ENCODE data around the gene ARL2. TPM values are rescaled to one million over a fixed set of nuclear protein-coding genes. Genes with fewer than 3 reads are reported as not detected.

The ARL2 gene
- total and polyA plus RNA-seq, 11 donors, result 90.3 to 241 (median 117) TPM

DNA sequence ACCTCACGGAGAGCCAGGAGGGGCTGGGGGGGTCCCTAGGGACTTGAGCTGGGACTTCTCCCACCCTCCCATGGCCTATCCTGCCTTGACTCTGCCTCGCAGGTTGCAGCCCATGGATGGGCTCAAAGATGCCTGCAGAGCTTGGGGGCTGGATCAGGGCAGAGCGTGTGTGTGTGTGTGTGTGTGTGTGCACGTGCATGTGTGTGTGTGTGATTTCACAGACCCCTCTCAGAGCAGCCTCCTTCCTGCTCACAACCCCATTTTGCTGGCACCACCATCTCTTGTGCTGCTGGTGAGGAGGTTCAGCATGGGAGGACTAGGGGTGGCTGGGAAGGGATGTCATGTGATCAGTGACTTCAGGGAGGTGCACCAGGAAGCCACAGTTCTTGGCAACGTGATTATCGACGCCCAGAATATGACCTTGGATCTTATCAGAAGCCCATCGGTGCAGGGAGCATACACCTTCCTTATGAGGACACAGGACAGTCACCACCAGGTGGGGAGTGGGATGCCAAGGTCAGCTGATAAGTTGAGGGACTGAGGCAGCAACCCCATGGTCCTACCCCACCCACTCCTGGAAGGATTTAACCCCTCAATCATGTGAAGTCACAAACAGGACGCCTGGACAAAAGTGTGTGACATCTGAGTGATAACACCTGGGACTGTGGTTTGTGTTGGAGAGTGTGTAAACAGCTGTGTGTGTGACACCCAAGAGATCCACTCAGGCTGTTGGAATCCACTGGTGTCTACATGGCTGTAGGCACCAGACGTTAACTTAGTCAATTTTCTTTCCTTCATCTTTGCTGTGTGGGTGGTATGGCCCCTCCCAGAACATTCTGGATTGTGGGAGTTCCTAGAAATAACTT lies 46.2 kb downstream of the ARL2 start:
- H3K36me3 ChIP-seq, result no peaks in the 10 kb centered on the region
- DNase-seq, result no peak
- H3K4me3 ChIP-seq, result no peak overlapping the region
- ATAC-seq, result peak in 1 of 4 donors; percentile 13
- H3K27ac ChIP-seq, result no peak overlapping the region
- intact Hi-C loops (cut with DNase I), result no loop called here
- TF ChIP-seq POLR2A (IDR thresholded peaks at IDR 0.05), result no peak
- TF ChIP-seq, protein P1, sequence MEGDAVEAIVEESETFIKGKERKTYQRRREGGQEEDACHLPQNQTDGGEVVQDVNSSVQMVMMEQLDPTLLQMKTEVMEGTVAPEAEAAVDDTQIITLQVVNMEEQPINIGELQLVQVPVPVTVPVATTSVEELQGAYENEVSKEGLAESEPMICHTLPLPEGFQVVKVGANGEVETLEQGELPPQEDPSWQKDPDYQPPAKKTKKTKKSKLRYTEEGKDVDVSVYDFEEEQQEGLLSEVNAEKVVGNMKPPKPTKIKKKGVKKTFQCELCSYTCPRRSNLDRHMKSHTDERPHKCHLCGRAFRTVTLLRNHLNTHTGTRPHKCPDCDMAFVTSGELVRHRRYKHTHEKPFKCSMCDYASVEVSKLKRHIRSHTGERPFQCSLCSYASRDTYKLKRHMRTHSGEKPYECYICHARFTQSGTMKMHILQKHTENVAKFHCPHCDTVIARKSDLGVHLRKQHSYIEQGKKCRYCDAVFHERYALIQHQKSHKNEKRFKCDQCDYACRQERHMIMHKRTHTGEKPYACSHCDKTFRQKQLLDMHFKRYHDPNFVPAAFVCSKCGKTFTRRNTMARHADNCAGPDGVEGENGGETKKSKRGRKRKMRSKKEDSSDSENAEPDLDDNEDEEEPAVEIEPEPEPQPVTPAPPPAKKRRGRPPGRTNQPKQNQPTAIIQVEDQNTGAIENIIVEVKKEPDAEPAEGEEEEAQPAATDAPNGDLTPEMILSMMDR (IDR thresholded peaks at IDR 0.05), result no peak
- no peaks in the 10 kb centered on the region for H3K27me3 ChIP-seq
- H3K4me1 ChIP-seq, result no peaks in the 10 kb centered on the region
- WGBS, 4 donors, result 44 to 57% (median 46%) methylated on average over 10 of the region's 10 CpGs
- H3K9me3 ChIP-seq, result no peaks in the 10 kb centered on the region

GRCh38 chr11:65060913-65061408 lies 47.0 kb downstream of the ARL2 start:
- H3K4me1 ChIP-seq, result no peaks in the 10 kb centered on the region
- intact Hi-C loops (cut with DNase I), result no loop called here
- no peak for DNase-seq
- WGBS, 4 donors, result 58 to 74% (median 62%) methylated on average over 9 of the region's 9 CpGs
- H3K36me3 ChIP-seq, result no peaks in the 10 kb centered on the region
- no peaks in the 10 kb centered on the region for H3K27me3 ChIP-seq
- no peak for ATAC-seq
- no peak overlapping the region for H3K27ac ChIP-seq
- TF ChIP-seq, protein P1 (IDR thresholded peaks at IDR 0.05), result peak in 1 of 12 donors; percentile 5
- no peak for TF ChIP-seq POLR2A (IDR thresholded peaks at IDR 0.05)
- H3K9me3 ChIP-seq, result no peaks in the 10 kb centered on the region
- no peak overlapping the region for H3K4me3 ChIP-seq

- no peaks in the 10 kb centered on the region for H3K9me3 ChIP-seq
- 60 to 89% (median 75%) methylated on average over 1 to 3 of the region's 3 CpGs for WGBS, 4 donors
- TF ChIP-seq, protein P1 (IDR thresholded peaks at IDR 0.05), result no peak
- no peak for TF ChIP-seq POLR2A (IDR thresholded peaks at IDR 0.05)
- no peaks in the 10 kb centered on the region for H3K4me1 ChIP-seq
- intact Hi-C loops (cut with DNase I), result no loop called here
- H3K27me3 ChIP-seq, result no peaks in the 10 kb centered on the region
- no peaks in the 10 kb centered on the region for H3K36me3 ChIP-seq
- ATAC-seq, result no peak
- no peak overlapping the region for H3K4me3 ChIP-seq
- DNase-seq, result no peak
- no peak overlapping the region for H3K27ac ChIP-seq
These were observed 49.6 kb downstream of the ARL2 start for GRCh38 chr11:65063532-65063931.

GRCh38 chr11:65064847-65065240 lies 50.9 kb downstream of the ARL2 start:
- H3K27ac ChIP-seq, result no peak overlapping the region
- DNase-seq (no peak), ATAC-seq (no peak)
- 71 to 88% (median 82%) methylated on average over 4 of the region's 4 CpGs for WGBS, 4 donors
- TF ChIP-seq POLR2A (IDR thresholded peaks at IDR 0.05), result no peak
- TF ChIP-seq, protein P1 (IDR thresholded peaks at IDR 0.05), result no peak
- H3K27me3 ChIP-seq, result no peaks in the 10 kb centered on the region
- H3K36me3 ChIP-seq, result no peaks in the 10 kb centered on the region
- H3K9me3 ChIP-seq, result no peaks in the 10 kb centered on the region
- H3K4me1 ChIP-seq, result no peaks in the 10 kb centered on the region
- intact Hi-C loops (cut with DNase I), result no loop called here
- H3K4me3 ChIP-seq, result no peak overlapping the region
